Measurements from ENCODE around the gene MIA3. TPM values are rescaled to one million over a fixed set of nuclear protein-coding genes. Genes with fewer than 3 reads are reported as not detected.
"Not testable (repeated sequence)": the region's sequence is repeated elsewhere in the genome, so short reads cannot be mapped to it uniquely, and the experiment has no call there.

MIA3 gene
- total and polyA plus RNA-seq, 2 experiments from 2014 or later, result 32.7 to 40.0 TPM

DNA sequence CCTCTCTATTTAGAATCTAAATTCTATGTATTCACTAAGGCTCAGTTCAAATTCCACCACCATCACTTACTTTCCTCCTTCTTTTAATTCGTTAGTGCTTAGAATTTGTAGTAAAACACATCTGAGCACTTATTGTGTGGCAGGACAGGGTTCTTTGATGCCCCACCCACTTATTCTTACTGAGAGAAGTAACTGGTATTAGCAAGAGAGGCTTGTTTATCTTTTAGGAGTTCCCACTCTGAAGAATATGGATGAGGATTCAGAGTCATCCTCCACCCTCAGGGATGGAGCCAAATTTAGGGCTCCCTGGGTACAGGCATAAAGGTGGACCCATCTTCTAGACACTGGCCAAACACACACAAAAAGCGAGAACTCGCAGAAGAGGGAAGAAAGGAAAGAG is 16.6 kb upstream of the MIA3 start:
- Histone ChIP-seq H4K20me1 (replicated peaks; ENCODE audit: insufficient read depth) (no peaks in the 10 kb centered on the region), H3K4me3 (no peak overlapping the region), H3K4me1 (ENCODE audit: insufficient read depth) (no peaks in the 10 kb centered on the region), H3F3A (replicated peaks; ENCODE audit: low read depth) (no peaks in the 10 kb centered on the region), H3K36me3 (ENCODE audit: insufficient read depth) (no peaks in the 10 kb centered on the region), H2AFZ (no peak overlapping the region), H3K4me2 (no peak overlapping the region), H3K27ac (ENCODE audit: low read depth) (no peak overlapping the region), H3K27me3 (ENCODE audit: insufficient read depth) (no peaks in the 10 kb centered on the region), H3K79me2 (replicated peaks; ENCODE audit: insufficient read depth) (no peaks in the 10 kb centered on the region), H3K9me2 (ENCODE audit: insufficient read depth) (no peaks in the 10 kb centered on the region)
- Mint-ChIP-seq H3K27me3 (ENCODE audit: insufficient read depth, low read depth, poor library complexity) (no peaks in the 10 kb centered on the region), H3K4me1 (no peaks in the 10 kb centered on the region), H3K27ac (no peak overlapping the region), H3K9me3 (no peaks in the 10 kb centered on the region), H3K4me3 (no peak overlapping the region), H3K36me3 (ENCODE audit: low read depth) (no peaks in the 10 kb centered on the region)
- TF ChIP-seq ZNF331 (CRISPR knock-in tag; IDR thresholded peaks at IDR 0.05; ENCODE audit: low read depth), result no peak
- TF ChIP-seq POLR2AphosphoS5 (IDR thresholded peaks at IDR 0.05; ENCODE audit: low read depth), result no peak
- TF ChIP-seq, protein P1, sequence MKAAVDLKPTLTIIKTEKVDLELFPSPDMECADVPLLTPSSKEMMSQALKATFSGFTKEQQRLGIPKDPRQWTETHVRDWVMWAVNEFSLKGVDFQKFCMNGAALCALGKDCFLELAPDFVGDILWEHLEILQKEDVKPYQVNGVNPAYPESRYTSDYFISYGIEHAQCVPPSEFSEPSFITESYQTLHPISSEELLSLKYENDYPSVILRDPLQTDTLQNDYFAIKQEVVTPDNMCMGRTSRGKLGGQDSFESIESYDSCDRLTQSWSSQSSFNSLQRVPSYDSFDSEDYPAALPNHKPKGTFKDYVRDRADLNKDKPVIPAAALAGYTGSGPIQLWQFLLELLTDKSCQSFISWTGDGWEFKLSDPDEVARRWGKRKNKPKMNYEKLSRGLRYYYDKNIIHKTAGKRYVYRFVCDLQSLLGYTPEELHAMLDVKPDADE (IDR thresholded peaks at IDR 0.05), result no peak
- no peak for TF ChIP-seq ZNF114 (CRISPR knock-in tag; IDR thresholded peaks at IDR 0.05)
- TF ChIP-seq STAT1 (IDR thresholded peaks at IDR 0.05; ENCODE audit: unreplicated experiment), result no peak
- TF ChIP-seq, protein P2, sequence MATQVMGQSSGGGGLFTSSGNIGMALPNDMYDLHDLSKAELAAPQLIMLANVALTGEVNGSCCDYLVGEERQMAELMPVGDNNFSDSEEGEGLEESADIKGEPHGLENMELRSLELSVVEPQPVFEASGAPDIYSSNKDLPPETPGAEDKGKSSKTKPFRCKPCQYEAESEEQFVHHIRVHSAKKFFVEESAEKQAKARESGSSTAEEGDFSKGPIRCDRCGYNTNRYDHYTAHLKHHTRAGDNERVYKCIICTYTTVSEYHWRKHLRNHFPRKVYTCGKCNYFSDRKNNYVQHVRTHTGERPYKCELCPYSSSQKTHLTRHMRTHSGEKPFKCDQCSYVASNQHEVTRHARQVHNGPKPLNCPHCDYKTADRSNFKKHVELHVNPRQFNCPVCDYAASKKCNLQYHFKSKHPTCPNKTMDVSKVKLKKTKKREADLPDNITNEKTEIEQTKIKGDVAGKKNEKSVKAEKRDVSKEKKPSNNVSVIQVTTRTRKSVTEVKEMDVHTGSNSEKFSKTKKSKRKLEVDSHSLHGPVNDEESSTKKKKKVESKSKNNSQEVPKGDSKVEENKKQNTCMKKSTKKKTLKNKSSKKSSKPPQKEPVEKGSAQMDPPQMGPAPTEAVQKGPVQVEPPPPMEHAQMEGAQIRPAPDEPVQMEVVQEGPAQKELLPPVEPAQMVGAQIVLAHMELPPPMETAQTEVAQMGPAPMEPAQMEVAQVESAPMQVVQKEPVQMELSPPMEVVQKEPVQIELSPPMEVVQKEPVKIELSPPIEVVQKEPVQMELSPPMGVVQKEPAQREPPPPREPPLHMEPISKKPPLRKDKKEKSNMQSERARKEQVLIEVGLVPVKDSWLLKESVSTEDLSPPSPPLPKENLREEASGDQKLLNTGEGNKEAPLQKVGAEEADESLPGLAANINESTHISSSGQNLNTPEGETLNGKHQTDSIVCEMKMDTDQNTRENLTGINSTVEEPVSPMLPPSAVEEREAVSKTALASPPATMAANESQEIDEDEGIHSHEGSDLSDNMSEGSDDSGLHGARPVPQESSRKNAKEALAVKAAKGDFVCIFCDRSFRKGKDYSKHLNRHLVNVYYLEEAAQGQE (IDR thresholded peaks at IDR 0.05; ENCODE audit: unreplicated experiment), result no peak
- DNase-seq (ENCODE audit: low spot score), result no peak
- no peak for ATAC-seq

DNA sequence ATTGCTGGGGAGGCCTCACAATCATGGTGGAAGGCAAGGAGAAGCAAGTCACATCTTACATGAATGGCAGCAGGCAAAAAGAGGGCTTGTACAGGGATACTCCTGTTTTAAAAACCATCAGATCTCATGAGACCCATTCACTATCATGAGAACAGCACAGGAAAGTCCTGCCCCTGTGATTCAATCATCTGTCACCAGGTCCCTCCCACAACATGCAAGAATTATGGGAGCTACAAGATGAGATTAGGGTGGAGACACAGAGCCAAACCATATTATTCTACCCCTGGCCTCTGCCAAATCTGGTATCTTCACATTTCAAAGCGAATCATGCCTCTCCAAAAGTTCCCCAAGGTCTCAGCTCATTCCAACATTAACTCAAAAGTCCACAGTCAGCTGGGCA is 11.1 kb upstream of the MIA3 start:
- Histone ChIP-seq H3F3A (replicated peaks; ENCODE audit: low read depth) (no peaks in the 10 kb centered on the region), H4K20me1 (replicated peaks; ENCODE audit: insufficient read depth) (no peaks in the 10 kb centered on the region), H3K4me1 (ENCODE audit: insufficient read depth) (no peaks in the 10 kb centered on the region), H3K9me2 (ENCODE audit: insufficient read depth) (no peaks in the 10 kb centered on the region), H3K4me3 (no peak overlapping the region), H3K27me3 (ENCODE audit: insufficient read depth) (no peaks in the 10 kb centered on the region), H3K27ac (ENCODE audit: low read depth) (no peak overlapping the region), H3K36me3 (ENCODE audit: insufficient read depth) (no peaks in the 10 kb centered on the region), H2AFZ (no peak overlapping the region), H3K79me2 (replicated peaks; ENCODE audit: insufficient read depth) (no peaks in the 10 kb centered on the region), H3K4me2 (no peak overlapping the region)
- Mint-ChIP-seq H3K27me3 (ENCODE audit: insufficient read depth, low read depth, poor library complexity) (peaks cover 2% of the 10 kb centered on the region), H3K9me3 (peaks cover 17% of the 10 kb centered on the region; the same call in 2 of the 3 replicates), H3K4me1 (no peaks in the 10 kb centered on the region), H3K36me3 (ENCODE audit: low read depth) (0 out of 3 replicates have a peak, but pooled peaks cover 4% of the 10 kb centered on the region), H3K27ac (no peak overlapping the region), H3K4me3 (no peak overlapping the region)
- DNase-seq (ENCODE audit: low spot score) (no peak), ATAC-seq (no peak)
- TF ChIP-seq, protein P3, sequence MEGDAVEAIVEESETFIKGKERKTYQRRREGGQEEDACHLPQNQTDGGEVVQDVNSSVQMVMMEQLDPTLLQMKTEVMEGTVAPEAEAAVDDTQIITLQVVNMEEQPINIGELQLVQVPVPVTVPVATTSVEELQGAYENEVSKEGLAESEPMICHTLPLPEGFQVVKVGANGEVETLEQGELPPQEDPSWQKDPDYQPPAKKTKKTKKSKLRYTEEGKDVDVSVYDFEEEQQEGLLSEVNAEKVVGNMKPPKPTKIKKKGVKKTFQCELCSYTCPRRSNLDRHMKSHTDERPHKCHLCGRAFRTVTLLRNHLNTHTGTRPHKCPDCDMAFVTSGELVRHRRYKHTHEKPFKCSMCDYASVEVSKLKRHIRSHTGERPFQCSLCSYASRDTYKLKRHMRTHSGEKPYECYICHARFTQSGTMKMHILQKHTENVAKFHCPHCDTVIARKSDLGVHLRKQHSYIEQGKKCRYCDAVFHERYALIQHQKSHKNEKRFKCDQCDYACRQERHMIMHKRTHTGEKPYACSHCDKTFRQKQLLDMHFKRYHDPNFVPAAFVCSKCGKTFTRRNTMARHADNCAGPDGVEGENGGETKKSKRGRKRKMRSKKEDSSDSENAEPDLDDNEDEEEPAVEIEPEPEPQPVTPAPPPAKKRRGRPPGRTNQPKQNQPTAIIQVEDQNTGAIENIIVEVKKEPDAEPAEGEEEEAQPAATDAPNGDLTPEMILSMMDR (conservative IDR thresholded peaks at IDR 0.05; ENCODE audit: low read depth in 2 of 2), result no peak
- TF ChIP-seq CREB1 (CRISPR knock-in tag; IDR thresholded peaks at IDR 0.05; ENCODE audit: low read depth) (no peak), ZNF114 (CRISPR knock-in tag; IDR thresholded peaks at IDR 0.05) (no peak), NANOG (IDR thresholded peaks at IDR 0.05; ENCODE audit: borderline replicate concordance) (no peak), EZH2 (IDR thresholded peaks at IDR 0.05; ENCODE audit: low read depth, unreplicated experiment) (no peak)

DNA sequence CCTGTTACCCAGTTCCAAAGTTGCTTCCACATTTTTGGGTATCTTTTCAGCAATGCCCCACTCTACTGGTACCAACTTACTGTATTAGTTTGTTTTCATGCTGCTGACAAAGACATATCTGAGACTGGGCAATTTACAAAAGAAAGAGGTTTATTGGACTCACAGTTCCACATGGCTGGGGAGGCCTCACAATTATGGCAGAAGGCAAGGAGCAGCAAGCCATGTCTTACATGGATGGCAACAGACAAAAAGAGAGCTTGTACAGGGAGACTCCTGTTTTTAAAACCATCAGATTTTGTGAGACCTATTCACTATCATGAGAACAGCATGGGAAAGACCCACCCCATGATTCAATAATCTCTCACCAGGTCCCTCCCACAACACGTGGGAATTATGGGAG is 8.8 kb upstream of the MIA3 start:
- ATAC-seq; H3K4me1 ChIP-seq (ENCODE audit: insufficient read depth); H3K27ac Mint-ChIP-seq; H3F3A ChIP-seq (replicated peaks; ENCODE audit: low read depth); H3K27me3 Mint-ChIP-seq (ENCODE audit: insufficient read depth, low read depth, poor library complexity); H3K4me3 ChIP-seq; H3K36me3 ChIP-seq (ENCODE audit: insufficient read depth); H3K4me3 Mint-ChIP-seq; H3K36me3 Mint-ChIP-seq (ENCODE audit: low read depth); H3K4me2 ChIP-seq; H2AFZ ChIP-seq; DNase-seq (ENCODE audit: low spot score); H4K20me1 ChIP-seq (replicated peaks; ENCODE audit: insufficient read depth); H3K79me2 ChIP-seq (replicated peaks; ENCODE audit: insufficient read depth); H3K9me2 ChIP-seq (ENCODE audit: insufficient read depth); H3K4me1 Mint-ChIP-seq; H3K27me3 ChIP-seq (ENCODE audit: insufficient read depth); H3K27ac ChIP-seq (ENCODE audit: low read depth): not testable (repeated sequence)
- H3K9me3 Mint-ChIP-seq, result peaks cover 17% of the 10 kb centered on the region; the same call in 2 of the 3 replicates
